HepG2 (cell line): ENCODE data around the gene LRRC28. TPM values are rescaled to one million over a fixed set of nuclear protein-coding genes. Genes with fewer than 3 reads are reported as not detected.

ENCODE experiments used
- ATRX ChIP-seq: sonication (generic); formaldehyde crosslinking; IDR thresholded peaks from 2 replicates; pipeline ENCODE4 v1.4.0; 2020; ENCODE audit warnings: missing genetic modification reagents, borderline replicate concordance
- ETV5 ChIP-seq: IDR thresholded peaks from 2 replicates; pipeline ENCODE4 v1.6.1; 2018; ENCODE audit warnings: missing biosample characterization, missing genetic modification reagents, inconsistent platforms, borderline replicate concordance
- FIP1L1 ChIP-seq: fragments of 200-400 bp; formaldehyde crosslinking; IDR thresholded peaks from 2 replicates; pipeline ENCODE4 v1.6.1; 2018; ENCODE audit warnings: low read depth, mild to moderate bottlenecking, low read length, moderate library complexity, borderline replicate concordance; ENCODE audit not compliant: insufficient read depth
- HOXA7 ChIP-seq: sonication (generic); formaldehyde crosslinking; IDR thresholded peaks from 2 replicates; pipeline ENCODE4 v1.8.1; 2022; ENCODE audit warnings: mild to moderate bottlenecking, missing genetic modification reagents, moderate library complexity
- IKZF1 ChIP-seq: fragments of 450-650 bp; IDR thresholded peaks from 2 replicates; pipeline ENCODE4 v1.7.1; 2016
- NAIF1 ChIP-seq: sonication (generic); formaldehyde crosslinking; IDR thresholded peaks from 2 replicates; pipeline ENCODE4 v1.5.0; 2020; ENCODE audit warnings: mild to moderate bottlenecking, missing genetic modification reagents, borderline replicate concordance
- NCOA5 ChIP-seq: sonication (generic); formaldehyde crosslinking; IDR thresholded peaks from 2 replicates; pipeline ENCODE4 v1.4.0; 2020; ENCODE audit warnings: missing genetic modification reagents
- NFKBIZ ChIP-seq: IDR thresholded peaks from 2 replicates; pipeline ENCODE4 v1.6.1; 2018; ENCODE audit warnings: missing genetic modification reagents, missing compliant biosample characterization
- NFYC ChIP-seq: IDR thresholded peaks from 2 replicates; pipeline ENCODE4 v1.6.1; 2016; ENCODE audit warnings: missing genetic modification reagents, missing compliant biosample characterization
- PHF5A ChIP-seq: IDR thresholded peaks from one replicate; pipeline ENCODE4 v1.6.1; 2018; ENCODE audit warnings: low read depth, missing genetic modification reagents; ENCODE audit not compliant: unreplicated experiment
- SKIL ChIP-seq: sonication (generic); formaldehyde crosslinking; IDR thresholded peaks from 2 replicates; pipeline ENCODE4 v1.8.0; 2022; ENCODE audit warnings: missing genetic modification reagents, mild to moderate bottlenecking, moderate library complexity, borderline replicate concordance
- SMYD3 ChIP-seq: sonication (generic); formaldehyde crosslinking; IDR thresholded peaks from 2 replicates; pipeline ENCODE4 v1.8.1; 2023; ENCODE audit warnings: mild to moderate bottlenecking, missing genetic modification reagents
- SP1 ChIP-seq, 2 experiments: fragments of 450-650 bp in 1 of 2; sonication (generic) in 1 of 2; formaldehyde crosslinking in 1 of 2; IDR thresholded peaks; 2 replicates each; pipeline versions ENCODE4 v1.4.0 to v1.6.1; 2016 to 2020; ENCODE audit warnings: missing genetic modification reagents in 1 of 2
- SP4 ChIP-seq: sonication (generic); formaldehyde crosslinking; IDR thresholded peaks from 2 replicates; pipeline ENCODE4 v1.8.1; 2023; ENCODE audit warnings: mild to moderate bottlenecking, missing genetic modification reagents
- TBL1XR1 ChIP-seq: fragments of 150-350 bp; IDR thresholded peaks from 2 replicates; pipeline ENCODE4 v1.6.1; 2014; ENCODE audit warnings: borderline replicate concordance, low read length; ENCODE audit not compliant: partially characterized antibody
- TCF7 ChIP-seq: sonication (generic); IDR thresholded peaks from 2 replicates; pipeline ENCODE4 v1.6.1; 2016; ENCODE audit warnings: antibody characterized with exemption, low read depth
- TRAFD1 ChIP-seq: sonication (generic); formaldehyde crosslinking; IDR thresholded peaks from 2 replicates; pipeline ENCODE4 v1.5.1; 2020; ENCODE audit warnings: missing genetic modification reagents, mild to moderate bottlenecking, borderline replicate concordance
- ZBTB34 ChIP-seq: sonication (generic); formaldehyde crosslinking; IDR thresholded peaks from 2 replicates; pipeline ENCODE4 v1.8.0; 2022; ENCODE audit warnings: mild to moderate bottlenecking, missing genetic modification reagents
- ZNF121 ChIP-seq: sonication (generic); formaldehyde crosslinking; IDR thresholded peaks from 2 replicates; pipeline ENCODE4 v1.5.0; 2020; ENCODE audit warnings: mild to moderate bottlenecking, missing genetic modification reagents
- ZNF382 ChIP-seq: sonication (generic); formaldehyde crosslinking; IDR thresholded peaks from 2 replicates; pipeline ENCODE4 v1.5.0; 2020; ENCODE audit warnings: missing genetic modification reagents, mild to moderate bottlenecking, borderline replicate concordance
- ZNF484 ChIP-seq: sonication (generic); formaldehyde crosslinking; IDR thresholded peaks from 2 replicates; pipeline ENCODE4 v1.5.1; 2020; ENCODE audit warnings: mild to moderate bottlenecking, low read depth, missing genetic modification reagents, borderline replicate concordance
- ZNF513 ChIP-seq: sonication (generic); formaldehyde crosslinking; conservative IDR thresholded peaks from 2 replicates; pipeline ENCODE4 v1.5.0; 2020; ENCODE audit warnings: missing genetic modification reagents
- ZNF563 ChIP-seq: sonication (generic); formaldehyde crosslinking; IDR thresholded peaks from 2 replicates; pipeline ENCODE4 v1.8.0; 2022; ENCODE audit warnings: mild to moderate bottlenecking, moderate library complexity, missing genetic modification reagents
- ZSCAN5A ChIP-seq: sonication (generic); formaldehyde crosslinking; IDR thresholded peaks from 2 replicates; pipeline ENCODE4 v1.8.0; 2022; ENCODE audit warnings: mild to moderate bottlenecking, missing genetic modification reagents, borderline replicate concordance
- polyA plus RNA-seq, 8 experiments: library from polyadenylated mRNA; depleted of rRNA in 3 of 8; stranded (reverse) in 7 of 8; unstranded in 1 of 8; fragments of >200 nt; fragmentation: Illumina TruSeq in 4 of 8; extraction: Trizol in 4 of 8; gene quantifications; 2 replicates each; pipeline versions ENCODE4 v1.2.1 to v1.2.3, GENCODE V29; 2011 to 2016; ENCODE audit warnings: low read depth in 4 of 8, missing spikeins in 1 of 8, mixed read lengths in 1 of 8; ENCODE audit not compliant: insufficient read depth in 1 of 8
- total RNA-seq, 5 experiments: library from RNA; depleted of rRNA; stranded (reverse); fragments of >200 nt; fragmentation: Illumina TruSeq; extraction: Trizol; gene quantifications; 2 replicates each; pipeline ENCODE4 v1.2.3, GENCODE V29; 2016; ENCODE audit warnings: low read depth in 1 of 5

The LRRC28 gene
- total and polyA plus RNA-seq, 2 of the 13 experiments (the other 11 are each of a cell fraction or from before 2014, with no cell fraction given), result 17.5 to 21.3 TPM

- TF ChIP-seq ZNF513 (CRISPR knock-in tag), result no peak
- TF ChIP-seq NAIF1 (CRISPR knock-in tag), result no peak
- no peak for TF ChIP-seq PHF5A (CRISPR knock-in tag)
- no peak for TF ChIP-seq SKIL (CRISPR knock-in tag)
- peak; percentile 72 for TF ChIP-seq ZNF121 (CRISPR knock-in tag)
- TF ChIP-seq NFYC, result no peak
- no peak for TF ChIP-seq HOXA7
- no peak for TF ChIP-seq SP4
- no peak for TF ChIP-seq IKZF1
- TF ChIP-seq TCF7, result no peak
- no peak for TF ChIP-seq FIP1L1
- no peak for TF ChIP-seq ETV5 (CRISPR knock-in tag)
- TF ChIP-seq TRAFD1 (CRISPR knock-in tag), result no peak
- no peak for TF ChIP-seq NCOA5
- no peak for TF ChIP-seq ZNF484 (CRISPR knock-in tag)
- TF ChIP-seq TBL1XR1, result no peak
- no peak for TF ChIP-seq ZNF382
- no peak for TF ChIP-seq SMYD3 (CRISPR knock-in tag)
- TF ChIP-seq ZSCAN5A (CRISPR knock-in tag), result no peak
- TF ChIP-seq SP1 (IDR thresholded peaks at IDR 0.05), result no peak
- no peak for TF ChIP-seq SP1 (CRISPR knock-in tag; IDR thresholded peaks at IDR 0.05)
- no peak for TF ChIP-seq ZBTB34 (CRISPR knock-in tag)
- TF ChIP-seq ZNF563 (CRISPR knock-in tag), result no peak
- no peak for TF ChIP-seq ATRX
- TF ChIP-seq NFKBIZ (CRISPR knock-in tag), result no peak
These were observed 75.0 kb downstream of the LRRC28 start (continued) for GRCh38 chr15:99326235-99326634.
